Astrocyte (in vitro differentiated cells and primary cell): Measurements from ENCODE around the gene MAGEB17. TPM values are rescaled to one million over a fixed set of nuclear protein-coding genes. Genes with fewer than 3 reads are reported as not detected.
A peak's percentile ranks its signal among the peaks of the same experiment; 100 is the strongest.

Experiments
- DNase-seq: peaks from one replicate; pipeline ENCODE4 v3.0.0-alpha.2; 2010; ENCODE audit warnings: low read depth
- FAIRE-seq: peaks from 2 replicates; lab custom pipeline; 2011; peaks lifted over from hg19 to GRCh38; lab: Jason Lieb, UNC
- H2AFZ ChIP-seq: 2 replicates; pipeline ENCODE4 v1.6.0; 2012; ENCODE audit warnings: low read depth, low read length, inconsistent platforms
- H3K27ac ChIP-seq: 2 replicates; pipeline ENCODE4 v1.5.1; 2011; ENCODE audit warnings: low read depth, low read length, inconsistent platforms
- H3K27me3 ChIP-seq: 2 replicates; pipeline ENCODE4 v1.6.0; 2011; ENCODE audit warnings: low read length, inconsistent platforms; ENCODE audit not compliant: insufficient read depth
- H3K36me3 ChIP-seq: 2 replicates; pipeline ENCODE4 v1.5.1; 2011; ENCODE audit warnings: low read length, inconsistent platforms; ENCODE audit not compliant: insufficient read depth
- H3K4me1 ChIP-seq: 2 replicates; pipeline ENCODE4 v1.5.1; 2011; ENCODE audit warnings: low read length, inconsistent platforms; ENCODE audit not compliant: insufficient read depth
- H3K4me2 ChIP-seq: 2 replicates; pipeline ENCODE4 v1.6.0; 2012; ENCODE audit warnings: low read length, inconsistent platforms
- H3K4me3 ChIP-seq: 2 replicates; pipeline ENCODE4 v1.5.1; 2011; ENCODE audit warnings: low read depth, mild to moderate bottlenecking, low read length, inconsistent platforms; ENCODE audit not compliant: insufficient read depth
- H3K79me2 ChIP-seq: 2 replicates; pipeline ENCODE4 v1.6.0; 2012; ENCODE audit warnings: mild to moderate bottlenecking, low read length, inconsistent platforms; ENCODE audit not compliant: insufficient read depth
- H3K9ac ChIP-seq: 2 replicates; pipeline ENCODE4 v1.6.0; 2012; ENCODE audit warnings: mild to moderate bottlenecking, low read length, inconsistent platforms
- H3K9me3 ChIP-seq: 2 replicates; pipeline ENCODE4 v1.5.1; 2012; ENCODE audit warnings: low read depth, mild to moderate bottlenecking, low read length, inconsistent platforms; ENCODE audit not compliant: insufficient read depth
- H4K20me1 ChIP-seq: 2 replicates; pipeline ENCODE4 v1.6.0; 2012; ENCODE audit warnings: low read length, inconsistent platforms; ENCODE audit not compliant: insufficient read depth
- H3K27ac Mint-ChIP-seq: one replicate; pipeline ENCODE4 v1.8.0; 2021; ENCODE audit warnings: mild to moderate bottlenecking, mixed read lengths; ENCODE audit not compliant: unreplicated experiment
- H3K27me3 Mint-ChIP-seq: one replicate; pipeline ENCODE4 v1.8.0; 2021; ENCODE audit warnings: low read depth, mixed read lengths; ENCODE audit not compliant: unreplicated experiment
- H3K36me3 Mint-ChIP-seq: one replicate; pipeline ENCODE4 v1.8.0; 2021; ENCODE audit warnings: low read depth, mixed read lengths; ENCODE audit not compliant: unreplicated experiment
- H3K4me1 Mint-ChIP-seq: one replicate; pipeline ENCODE4 v1.8.0; 2021; ENCODE audit warnings: low read depth, mixed read lengths; ENCODE audit not compliant: unreplicated experiment
- H3K4me3 Mint-ChIP-seq: one replicate; pipeline ENCODE4 v1.8.0; 2021; ENCODE audit warnings: mild to moderate bottlenecking, moderate library complexity, mixed read lengths; ENCODE audit not compliant: unreplicated experiment
- H3K9me3 Mint-ChIP-seq: one replicate; pipeline ENCODE4 v1.8.0; 2021; ENCODE audit warnings: mild to moderate bottlenecking, mixed read lengths; ENCODE audit not compliant: unreplicated experiment
- EZH2 ChIP-seq: IDR thresholded peaks from 2 replicates; pipeline ENCODE4 v1.6.1; 2012; ENCODE audit warnings: mild to moderate bottlenecking, low read length, inconsistent platforms; ENCODE audit not compliant: insufficient read depth
- total RNA-seq: library from RNA; stranded (reverse); gene quantifications from 2 replicates; pipeline ENCODE4 v1.2.1, GENCODE V29; 2021
- TF ChIP-seq, protein P1 (sequence below): IDR thresholded peaks from 2 replicates; pipeline ENCODE4 v1.5.1; 2011; ENCODE audit warnings: low read depth, mild to moderate bottlenecking, inconsistent platforms, low read length, moderate library complexity; ENCODE audit not compliant: insufficient read depth

The MAGEB17 gene
- total RNA-seq, 1 donor from 2014 or later: not detected

GRCh38 chrX:16188687-16189086 lies 21.4 kb downstream of the MAGEB17 start:
- Histone ChIP-seq H3K4me2 (no peak overlapping the region), H4K20me1 (no peaks in the 10 kb centered on the region), H3K4me3 (no peak overlapping the region), H2AFZ (no peak overlapping the region), H3K36me3 (no peaks in the 10 kb centered on the region), H3K4me1 (peaks cover 20% of the 10 kb centered on the region), H3K9me3 (no peaks in the 10 kb centered on the region), H3K9ac (no peak overlapping the region), H3K27me3 (no peaks in the 10 kb centered on the region), H3K79me2 (no peaks in the 10 kb centered on the region), H3K27ac (peak overlapping the region; percentile 21)
- no peak overlapping the region for H3K27ac Mint-ChIP-seq
- no peaks in the 10 kb centered on the region for H3K36me3 Mint-ChIP-seq
- H3K4me3 Mint-ChIP-seq: no peak overlapping the region
- H3K9me3 Mint-ChIP-seq: peaks cover 4% of the 10 kb centered on the region
- peak; percentile 44 for DNase-seq
- no peaks in the 10 kb centered on the region for H3K27me3 Mint-ChIP-seq
- TF ChIP-seq, protein P1, sequence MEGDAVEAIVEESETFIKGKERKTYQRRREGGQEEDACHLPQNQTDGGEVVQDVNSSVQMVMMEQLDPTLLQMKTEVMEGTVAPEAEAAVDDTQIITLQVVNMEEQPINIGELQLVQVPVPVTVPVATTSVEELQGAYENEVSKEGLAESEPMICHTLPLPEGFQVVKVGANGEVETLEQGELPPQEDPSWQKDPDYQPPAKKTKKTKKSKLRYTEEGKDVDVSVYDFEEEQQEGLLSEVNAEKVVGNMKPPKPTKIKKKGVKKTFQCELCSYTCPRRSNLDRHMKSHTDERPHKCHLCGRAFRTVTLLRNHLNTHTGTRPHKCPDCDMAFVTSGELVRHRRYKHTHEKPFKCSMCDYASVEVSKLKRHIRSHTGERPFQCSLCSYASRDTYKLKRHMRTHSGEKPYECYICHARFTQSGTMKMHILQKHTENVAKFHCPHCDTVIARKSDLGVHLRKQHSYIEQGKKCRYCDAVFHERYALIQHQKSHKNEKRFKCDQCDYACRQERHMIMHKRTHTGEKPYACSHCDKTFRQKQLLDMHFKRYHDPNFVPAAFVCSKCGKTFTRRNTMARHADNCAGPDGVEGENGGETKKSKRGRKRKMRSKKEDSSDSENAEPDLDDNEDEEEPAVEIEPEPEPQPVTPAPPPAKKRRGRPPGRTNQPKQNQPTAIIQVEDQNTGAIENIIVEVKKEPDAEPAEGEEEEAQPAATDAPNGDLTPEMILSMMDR: no peak
- TF ChIP-seq EZH2: no peak
- FAIRE-seq: peak; percentile 92
- H3K4me1 Mint-ChIP-seq: peaks cover 18% of the 10 kb centered on the region

DNA sequence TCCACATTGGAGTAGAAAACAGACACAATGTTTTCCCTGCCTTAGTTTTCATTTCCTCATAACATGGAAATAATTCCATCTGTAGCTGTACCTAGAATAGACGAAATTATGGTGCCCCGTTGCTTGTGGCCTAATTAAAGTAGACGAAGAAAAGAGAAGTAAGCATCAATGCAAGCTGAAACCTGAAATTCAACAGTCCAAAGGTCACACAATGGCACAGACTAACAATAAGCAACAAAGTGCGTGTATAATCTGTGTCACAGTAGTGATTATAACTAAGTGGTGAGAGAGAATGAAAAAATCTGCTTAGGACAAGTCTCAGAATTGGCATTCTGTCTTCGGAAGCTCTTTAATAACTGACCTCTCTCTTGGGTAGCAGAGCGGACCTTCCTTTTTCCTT lies 24.3 kb downstream of the MAGEB17 start:
- no peak overlapping the region for H2AFZ ChIP-seq
- FAIRE-seq: no peak

DNA sequence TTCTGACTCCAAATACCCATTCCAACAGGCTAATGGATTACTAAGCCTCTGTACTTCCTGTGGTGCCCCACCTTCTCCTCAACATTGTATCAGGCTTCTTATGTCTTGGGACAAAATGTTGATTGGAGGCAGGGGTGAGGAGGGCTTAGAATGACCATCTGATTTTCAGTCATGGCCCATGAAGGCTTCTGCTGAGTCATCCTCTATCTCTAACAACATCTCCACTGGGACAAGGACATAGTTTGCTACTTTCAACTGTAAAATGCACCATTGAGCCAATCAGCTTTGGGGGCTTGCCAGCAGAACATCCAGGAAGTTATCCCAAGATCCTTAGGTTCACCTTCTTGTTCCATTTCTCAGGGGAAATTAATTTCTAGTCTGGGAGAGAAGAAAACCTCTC lies 29.5 kb downstream of the MAGEB17 start:
- Mint-ChIP-seq H3K36me3 (no peaks in the 10 kb centered on the region), H3K4me3 (no peak overlapping the region), H3K27me3 (no peaks in the 10 kb centered on the region), H3K9me3 (no peaks in the 10 kb centered on the region), H3K4me1 (no peaks in the 10 kb centered on the region), H3K27ac (no peak overlapping the region)
- no peaks in the 10 kb centered on the region for H3K79me2 ChIP-seq
- no peak for TF ChIP-seq EZH2
- TF ChIP-seq, protein P1: no peak
- FAIRE-seq: no peak
- H3K27me3 ChIP-seq: no peaks in the 10 kb centered on the region
- no peaks in the 10 kb centered on the region for H4K20me1 ChIP-seq
- no peak overlapping the region for H2AFZ ChIP-seq
- H3K27ac ChIP-seq: no peak overlapping the region
- H3K4me2 ChIP-seq: no peak overlapping the region
- no peaks in the 10 kb centered on the region for H3K9me3 ChIP-seq
- no peak for DNase-seq
- no peaks in the 10 kb centered on the region for H3K36me3 ChIP-seq
- no peak overlapping the region for H3K9ac ChIP-seq
- no peaks in the 10 kb centered on the region for H3K4me1 ChIP-seq
- H3K4me3 ChIP-seq: no peak overlapping the region

More for the DNA sequence above, 24.3 kb downstream of the MAGEB17 start:
- no peak for DNase-seq
- H4K20me1 ChIP-seq: no peaks in the 10 kb centered on the region
- H3K4me1 ChIP-seq: peaks cover 6% of the 10 kb centered on the region
- no peak overlapping the region for H3K27ac ChIP-seq
- Mint-ChIP-seq H3K4me3 (no peak overlapping the region), H3K4me1 (peaks cover 4% of the 10 kb centered on the region), H3K36me3 (no peaks in the 10 kb centered on the region), H3K9me3 (no peaks in the 10 kb centered on the region), H3K27me3 (no peaks in the 10 kb centered on the region), H3K27ac (no peak overlapping the region)
- no peaks in the 10 kb centered on the region for H3K79me2 ChIP-seq
- no peaks in the 10 kb centered on the region for H3K27me3 ChIP-seq
- no peaks in the 10 kb centered on the region for H3K36me3 ChIP-seq
- H3K9ac ChIP-seq: no peak overlapping the region
- TF ChIP-seq, protein P1: no peak
- no peak for TF ChIP-seq EZH2
- no peak overlapping the region for H3K4me3 ChIP-seq
- H3K9me3 ChIP-seq: no peaks in the 10 kb centered on the region
- H3K4me2 ChIP-seq: no peak overlapping the region
